Measurements from ENCODE around the gene LZTR1. TPM values are rescaled to one million over a fixed set of nuclear protein-coding genes. Genes with fewer than 3 reads are reported as not detected.
"Not testable (repeated sequence)": the region's sequence is repeated elsewhere in the genome, so short reads cannot be mapped to it uniquely, and the experiment has no call there.

The LZTR1 gene
- total RNA-seq, 1 donor from 2014 or later = 56.7 TPM

DNA sequence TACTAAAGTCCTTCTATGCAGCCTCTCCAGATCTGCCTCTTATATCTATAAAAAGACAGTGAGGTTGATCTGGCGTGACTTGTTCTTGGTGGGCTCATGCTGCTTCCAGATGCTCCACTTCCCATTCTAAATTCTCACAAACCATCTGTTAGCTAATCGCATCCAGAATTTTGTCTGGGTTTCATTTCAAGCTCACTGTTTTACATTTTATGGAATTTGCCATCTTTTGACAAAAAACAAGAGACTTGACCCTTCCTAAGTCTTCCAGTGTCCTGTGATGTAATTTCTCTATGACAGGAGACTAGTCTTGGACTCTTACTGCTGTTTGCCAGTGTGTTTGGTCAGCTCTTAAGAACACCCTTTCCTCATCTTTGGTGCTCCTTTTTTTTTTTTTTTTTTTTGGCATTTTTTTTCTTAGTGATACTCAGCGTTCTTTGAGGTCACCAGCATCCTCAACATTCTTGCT lies 41.9 kb upstream of the LZTR1 start:
- Histone ChIP-seq H3K9me3 (no peaks in the 10 kb centered on the region), H3K27me3 (no peaks in the 10 kb centered on the region), H3K27ac (no peak overlapping the region), H3K36me3 (peaks cover 23% of the 10 kb centered on the region), H3K4me3 (no peak overlapping the region), H3K4me1 (peaks cover 55% of the 10 kb centered on the region)
- DNase-seq = no peak
- TF ChIP-seq, protein P1, sequence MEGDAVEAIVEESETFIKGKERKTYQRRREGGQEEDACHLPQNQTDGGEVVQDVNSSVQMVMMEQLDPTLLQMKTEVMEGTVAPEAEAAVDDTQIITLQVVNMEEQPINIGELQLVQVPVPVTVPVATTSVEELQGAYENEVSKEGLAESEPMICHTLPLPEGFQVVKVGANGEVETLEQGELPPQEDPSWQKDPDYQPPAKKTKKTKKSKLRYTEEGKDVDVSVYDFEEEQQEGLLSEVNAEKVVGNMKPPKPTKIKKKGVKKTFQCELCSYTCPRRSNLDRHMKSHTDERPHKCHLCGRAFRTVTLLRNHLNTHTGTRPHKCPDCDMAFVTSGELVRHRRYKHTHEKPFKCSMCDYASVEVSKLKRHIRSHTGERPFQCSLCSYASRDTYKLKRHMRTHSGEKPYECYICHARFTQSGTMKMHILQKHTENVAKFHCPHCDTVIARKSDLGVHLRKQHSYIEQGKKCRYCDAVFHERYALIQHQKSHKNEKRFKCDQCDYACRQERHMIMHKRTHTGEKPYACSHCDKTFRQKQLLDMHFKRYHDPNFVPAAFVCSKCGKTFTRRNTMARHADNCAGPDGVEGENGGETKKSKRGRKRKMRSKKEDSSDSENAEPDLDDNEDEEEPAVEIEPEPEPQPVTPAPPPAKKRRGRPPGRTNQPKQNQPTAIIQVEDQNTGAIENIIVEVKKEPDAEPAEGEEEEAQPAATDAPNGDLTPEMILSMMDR (IDR thresholded peaks at IDR 0.05) = no peak
- ATAC-seq = no peak
- intact Hi-C loops (cut with DNase I) = no loop called here

DNA sequence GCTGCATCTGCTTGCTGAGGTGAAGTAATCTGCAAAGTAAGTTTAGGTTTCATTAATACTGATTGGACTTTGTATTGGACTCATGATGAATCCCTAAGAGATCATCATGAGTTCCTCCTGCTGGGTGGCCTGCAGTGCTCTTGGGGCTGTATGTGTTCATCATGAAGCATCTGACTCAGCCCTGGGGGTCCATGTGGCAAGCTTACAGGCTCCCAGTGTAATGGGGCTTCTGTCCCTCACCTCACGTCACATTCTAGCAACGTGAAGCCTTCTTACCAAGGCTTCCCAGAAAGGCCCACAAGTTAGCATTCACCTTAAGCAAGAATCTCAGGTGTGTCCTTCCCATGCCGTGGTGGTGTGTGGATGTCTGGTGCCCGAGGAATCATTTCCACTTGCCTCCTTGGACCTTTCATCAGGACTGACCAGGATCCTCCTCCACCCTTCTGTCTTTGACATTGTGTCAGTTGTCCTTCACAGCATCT lies 41.2 kb upstream of the LZTR1 start:
- no peaks in the 10 kb centered on the region for H3K9me3 ChIP-seq
- DNase-seq (peak; percentile 16), ATAC-seq (no peak)
- intact Hi-C loops (cut with DNase I) = no loop called here
- H3K36me3 ChIP-seq = peaks cover 16% of the 10 kb centered on the region
- no peak overlapping the region for H3K27ac ChIP-seq
- no peak overlapping the region for H3K4me3 ChIP-seq
- H3K27me3 ChIP-seq = no peaks in the 10 kb centered on the region
- peaks cover 58% of the 10 kb centered on the region for H3K4me1 ChIP-seq
- TF ChIP-seq, protein P1 (IDR thresholded peaks at IDR 0.05) = no peak

DNA sequence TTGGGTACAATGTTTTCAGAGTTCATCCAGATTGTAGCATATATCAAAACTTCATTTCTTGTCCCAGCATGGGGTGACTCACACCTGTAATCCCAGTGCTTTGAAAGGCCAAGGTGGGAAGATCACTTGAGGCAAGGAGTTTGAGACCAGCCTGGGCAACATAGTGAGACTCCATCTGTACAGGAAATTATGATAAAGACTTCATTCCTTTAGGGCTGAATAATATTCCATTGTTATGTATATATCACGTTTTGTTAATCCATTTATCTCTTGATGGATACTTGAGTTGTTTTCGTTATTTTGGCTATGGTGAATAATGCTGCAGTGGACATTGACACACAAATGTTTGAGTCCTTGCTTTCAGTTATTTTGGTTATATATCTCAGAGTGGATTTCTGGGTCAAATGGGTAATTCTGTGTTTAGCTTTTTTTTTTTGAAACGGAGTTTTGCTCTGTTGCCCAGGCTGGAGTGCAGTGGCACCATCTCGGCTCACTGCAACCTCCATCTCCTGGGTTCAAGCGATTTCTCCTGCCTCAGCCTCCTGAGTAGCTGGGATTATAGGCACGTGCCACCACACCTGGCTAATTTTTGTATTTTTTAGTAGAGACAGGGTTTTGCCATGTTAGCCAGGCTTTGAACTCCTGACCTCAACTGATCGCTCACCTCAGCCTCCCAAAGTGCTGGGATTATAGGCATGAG lies 39.7 kb upstream of the LZTR1 start:
- H3K4me1 ChIP-seq = peaks cover 55% of the 10 kb centered on the region
- H3K9me3 ChIP-seq; H3K4me3 ChIP-seq; H3K27me3 ChIP-seq; ATAC-seq; H3K27ac ChIP-seq; H3K36me3 ChIP-seq; intact Hi-C loops (cut with DNase I): not testable (repeated sequence)
- peak; percentile 15 for DNase-seq

DNA sequence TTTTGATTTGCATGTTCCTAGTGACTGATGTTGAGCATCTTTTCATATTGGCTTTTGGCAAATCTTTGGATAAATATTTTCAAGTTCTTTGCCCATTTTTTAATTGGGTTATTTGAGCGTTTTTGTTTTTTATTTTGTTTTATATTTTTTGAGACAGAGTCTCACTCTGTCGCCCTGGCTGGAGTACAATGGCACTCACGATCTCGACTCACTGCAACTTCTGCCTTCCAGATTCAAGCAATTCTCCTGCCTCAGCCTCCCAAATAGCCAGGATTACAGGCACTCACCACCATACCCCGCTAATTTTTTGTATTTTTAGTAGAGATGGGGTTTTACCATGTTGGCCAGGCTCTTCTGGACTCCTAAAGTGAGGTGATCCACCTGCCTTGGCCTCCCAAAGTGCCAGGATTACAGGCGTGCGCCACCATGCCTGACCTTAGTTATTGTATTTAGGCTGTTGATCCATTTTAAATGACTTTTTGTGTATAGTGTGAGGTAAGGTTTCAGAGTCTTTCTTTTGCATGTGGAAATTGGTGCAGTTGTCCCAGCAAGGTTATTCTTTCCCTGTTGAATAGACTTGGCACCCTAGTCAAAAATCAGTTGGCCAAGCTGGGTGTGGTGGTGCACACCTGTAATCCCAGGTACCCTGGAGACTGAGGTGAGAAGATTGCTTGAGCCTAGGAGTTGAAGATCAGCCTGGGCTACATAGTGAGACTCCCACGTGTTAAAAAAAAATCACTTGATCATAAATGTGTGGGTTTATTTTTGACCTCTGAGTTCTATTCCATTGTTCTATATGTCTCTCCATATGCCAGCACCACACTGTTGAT lies 38.8 kb upstream of the LZTR1 start:
- Histone ChIP-seq H3K36me3 (peaks cover 6% of the 10 kb centered on the region), H3K9me3 (no peaks in the 10 kb centered on the region), H3K4me1 (peaks cover 48% of the 10 kb centered on the region), H3K27ac (no peak overlapping the region), H3K4me3 (no peak overlapping the region), H3K27me3 (no peaks in the 10 kb centered on the region)
- TF ChIP-seq, protein P1 (IDR thresholded peaks at IDR 0.05) = no peak
- peak; percentile 22 for DNase-seq
- ATAC-seq = no peak
- intact Hi-C loops (cut with DNase I) = no loop called here

DNA sequence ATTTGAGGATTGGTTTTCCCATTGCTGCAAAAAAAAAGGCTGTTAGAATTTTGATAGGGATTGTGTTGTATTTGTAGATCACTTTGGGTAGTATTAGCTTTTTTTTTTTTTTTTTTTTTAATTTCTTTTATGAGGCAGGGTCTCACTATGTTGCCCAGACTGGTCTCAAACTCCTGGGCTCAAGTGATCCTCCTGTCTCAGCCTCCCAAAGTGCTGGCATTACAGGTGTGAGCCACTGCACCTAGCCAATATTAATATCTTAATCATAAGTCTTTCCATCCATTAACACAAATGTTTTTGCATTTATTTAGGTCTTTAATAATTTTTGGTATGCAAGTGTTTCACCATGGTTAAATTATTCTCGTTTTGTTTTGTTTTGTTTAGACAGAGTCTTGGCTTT lies 38.1 kb upstream of the LZTR1 start:
- H3K27me3 ChIP-seq = no peaks in the 10 kb centered on the region
- DNase-seq (no peak), ATAC-seq (no peak)
- H3K4me1 ChIP-seq = peaks cover 42% of the 10 kb centered on the region
- TF ChIP-seq, protein P1 (IDR thresholded peaks at IDR 0.05) = no peak
- H3K27ac ChIP-seq = no peak overlapping the region
- H3K9me3 ChIP-seq = no peaks in the 10 kb centered on the region
- H3K4me3 ChIP-seq = no peak overlapping the region
- intact Hi-C loops (cut with DNase I) = no loop called here
- no peaks in the 10 kb centered on the region for H3K36me3 ChIP-seq

DNA sequence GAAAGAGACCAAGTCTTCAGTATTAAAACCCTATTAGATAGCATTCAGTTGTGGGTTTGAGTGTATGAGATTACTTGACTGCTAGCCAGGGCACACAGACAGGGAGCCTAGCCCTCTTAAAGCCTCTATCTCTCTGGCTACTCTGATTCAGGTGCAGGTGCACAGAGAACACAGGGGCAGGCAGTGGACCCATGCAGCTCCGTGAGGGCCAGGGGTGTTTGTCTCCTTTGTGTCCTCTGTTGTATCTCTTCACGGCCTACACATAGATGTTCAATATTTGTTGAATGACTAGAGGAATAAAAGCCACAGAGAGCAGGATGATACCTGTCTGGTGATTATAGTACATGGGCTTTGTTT lies 36.5 kb upstream of the LZTR1 start:
- Histone ChIP-seq H3K4me1 (peaks cover 35% of the 10 kb centered on the region), H3K4me3 (no peak overlapping the region), H3K27ac (peak overlapping the region; percentile 39), H3K9me3 (no peaks in the 10 kb centered on the region), H3K27me3 (no peaks in the 10 kb centered on the region), H3K36me3 (peaks cover 14% of the 10 kb centered on the region)
- DNase-seq (no peak), ATAC-seq (no peak)
- TF ChIP-seq, protein P1 (IDR thresholded peaks at IDR 0.05) = no peak
- intact Hi-C loops (cut with DNase I) = no loop called here
